H9 (cell line): ENCODE measurements around the gene GOT1. TPM values are rescaled to one million over a fixed set of nuclear protein-coding genes. Genes with fewer than 3 reads are reported as not detected.

Experiments used
- DNase-seq: peaks from one replicate; pipeline ENCODE4 v3.0.0-alpha.2; 2017
- H2AFZ ChIP-seq: one replicate; pipeline ENCODE4 v1.6.1; 2013; ENCODE audit warnings: mild to moderate bottlenecking, low read length, control low read depth, moderate library complexity
- H2AK5ac ChIP-seq: 2 replicates; pipeline ENCODE4 v1.6.1; 2013; ENCODE audit warnings: low read length, control low read depth, mixed read lengths; ENCODE audit not compliant: insufficient read length
- H2BK120ac ChIP-seq: one replicate; pipeline ENCODE4 v1.6.1; 2013; ENCODE audit warnings: low read depth, mild to moderate bottlenecking, low read length, control low read depth, inconsistent platforms; ENCODE audit not compliant: poor library complexity, severe bottlenecking
- H2BK12ac ChIP-seq: 2 replicates; pipeline ENCODE4 v1.6.1; 2013; ENCODE audit warnings: low read length, control low read depth, mixed read lengths, low read depth; ENCODE audit not compliant: insufficient read length
- H2BK15ac ChIP-seq: 2 replicates; pipeline ENCODE4 v1.6.1; 2013; ENCODE audit warnings: low read depth, low read length, control low read depth
- H2BK20ac ChIP-seq: one replicate; pipeline ENCODE4 v1.6.1; 2013; ENCODE audit warnings: low read depth, mild to moderate bottlenecking, low read length, control low read depth, inconsistent platforms; ENCODE audit not compliant: poor library complexity, severe bottlenecking
- H2BK5ac ChIP-seq: 2 replicates; pipeline ENCODE4 v1.6.1; 2013; ENCODE audit warnings: low read length, control low read depth, mixed read lengths; ENCODE audit not compliant: insufficient read length
- H3K14ac ChIP-seq: 2 replicates; pipeline ENCODE4 v1.6.1; 2013; ENCODE audit warnings: low read length, control low read depth; ENCODE audit not compliant: insufficient read depth
- H3K18ac ChIP-seq: 2 replicates; pipeline ENCODE4 v1.6.1; 2013; ENCODE audit warnings: low read depth, mild to moderate bottlenecking, mixed read lengths, low read length, control low read depth; ENCODE audit not compliant: insufficient read length
- H3K23ac ChIP-seq: 2 replicates; pipeline ENCODE4 v1.6.1; 2013; ENCODE audit warnings: low read length, control low read depth, mixed read lengths, low read depth; ENCODE audit not compliant: insufficient read length
- H3K23me2 ChIP-seq: 2 replicates; pipeline ENCODE4 v1.6.1; 2013; ENCODE audit warnings: low read depth, mild to moderate bottlenecking, mixed read lengths, low read length, control low read depth; ENCODE audit not compliant: insufficient read length, poor library complexity, severe bottlenecking
- H3K27ac ChIP-seq: 2 replicates; pipeline ENCODE4 v1.5.1; 2013; ENCODE audit warnings: low read length, control low read depth, mixed read lengths, low read depth; ENCODE audit not compliant: insufficient read length
- H3K27me3 ChIP-seq: 2 replicates; pipeline ENCODE4 v1.6.1; 2013; ENCODE audit warnings: low read length, control low read depth, inconsistent platforms; ENCODE audit not compliant: insufficient read depth
- H3K4ac ChIP-seq: 2 replicates; pipeline ENCODE4 v1.6.1; 2013; ENCODE audit warnings: low read depth, mild to moderate bottlenecking, control low read depth, inconsistent platforms, low read length, moderate library complexity
- H3K4me1 ChIP-seq: 2 replicates; pipeline ENCODE4 v1.6.1; 2013; ENCODE audit warnings: low read length, control low read depth, inconsistent platforms; ENCODE audit not compliant: insufficient read depth
- H3K4me2 ChIP-seq: 2 replicates; pipeline ENCODE4 v1.6.1; 2013; ENCODE audit warnings: low read length, control low read depth, mixed read lengths; ENCODE audit not compliant: insufficient read length, insufficient read depth
- H3K56ac ChIP-seq: 2 replicates; pipeline ENCODE4 v1.6.1; 2013; ENCODE audit warnings: low read depth, mild to moderate bottlenecking, mixed read lengths, low read length, control low read depth; ENCODE audit not compliant: insufficient read length
- H3K79me1 ChIP-seq: 2 replicates; pipeline ENCODE4 v1.6.1; 2013; ENCODE audit warnings: low read depth, mild to moderate bottlenecking, moderate library complexity, low read length, control low read depth, inconsistent platforms; ENCODE audit not compliant: insufficient read depth, poor library complexity, severe bottlenecking
- H3K79me2 ChIP-seq: 2 replicates; pipeline ENCODE4 v1.6.1; 2013; ENCODE audit warnings: low read length, control low read depth, inconsistent platforms; ENCODE audit not compliant: insufficient read depth
- H3K9ac ChIP-seq: 2 replicates; pipeline ENCODE4 v1.6.1; 2013; ENCODE audit warnings: low read length, control low read depth, mixed read lengths; ENCODE audit not compliant: insufficient read length; ENCODE audit errors: extremely low read depth
- H3K9me3 ChIP-seq: one replicate; pipeline ENCODE4 v1.6.1; 2013; ENCODE audit warnings: low read depth, low read length, inconsistent platforms; ENCODE audit not compliant: control insufficient read depth
- H3T11ph ChIP-seq: one replicate; pipeline ENCODE4 v1.6.1; 2013; ENCODE audit warnings: mild to moderate bottlenecking, low read length, control low read depth, inconsistent platforms
- H4K20me1 ChIP-seq: one replicate; pipeline ENCODE4 v1.6.1; 2013; ENCODE audit not compliant: control insufficient read depth, insufficient read length, insufficient read depth
- H4K5ac ChIP-seq: 2 replicates; pipeline ENCODE4 v1.6.1; 2013; ENCODE audit warnings: low read depth, mild to moderate bottlenecking, mixed read lengths, low read length, control low read depth; ENCODE audit not compliant: insufficient read length
- H4K8ac ChIP-seq: replicated peaks from 2 replicates; pipeline ENCODE4 v1.6.1; 2013; ENCODE audit warnings: low read length, control low read depth, mixed read lengths, low read depth; ENCODE audit not compliant: insufficient read length
- H4K91ac ChIP-seq: 2 replicates; pipeline ENCODE4 v1.6.1; 2013; ENCODE audit warnings: low read depth, mild to moderate bottlenecking, moderate library complexity, mixed read lengths, low read length, control low read depth; ENCODE audit not compliant: insufficient read length
- H3K27ac Mint-ChIP-seq, 3 experiments: 2 replicates in 2 of 3; 3 replicates in 1 of 3; pipeline ENCODE4 v1.8.0; 2020 to 2021; ENCODE audit warnings: mixed read lengths in 3 of 3, mild to moderate bottlenecking in 1 of 3, moderate library complexity in 1 of 3
- H3K27me3 Mint-ChIP-seq: 2 replicates; pipeline ENCODE4 v1.8.0; 2021; ENCODE audit warnings: low read depth, mild to moderate bottlenecking, moderate library complexity, mixed read lengths
- H3K36me3 Mint-ChIP-seq, 3 experiments: 2 replicates in 2 of 3; 3 replicates in 1 of 3; pipeline ENCODE4 v1.8.0; 2020 to 2021; ENCODE audit warnings: low read depth in 3 of 3, mixed read lengths in 3 of 3; ENCODE audit not compliant: insufficient read depth in 1 of 3
- H3K4me1 Mint-ChIP-seq, 2 experiments: 2 replicates each; pipeline ENCODE4 v1.8.0; 2020; ENCODE audit warnings: mixed read lengths in 2 of 2
- H3K4me3 Mint-ChIP-seq, 2 experiments: 2 replicates in 1 of 2; 3 replicates in 1 of 2; pipeline ENCODE4 v1.8.0; 2020 to 2021; ENCODE audit warnings: mild to moderate bottlenecking in 2 of 2, mixed read lengths in 2 of 2, moderate library complexity in 1 of 2
- H3K9me3 Mint-ChIP-seq, 2 experiments: 2 replicates in 1 of 2; 3 replicates in 1 of 2; pipeline ENCODE4 v1.8.0; 2020; ENCODE audit warnings: mild to moderate bottlenecking in 2 of 2, mixed read lengths in 2 of 2, moderate library complexity in 1 of 2
- CTCF ChIP-seq: fragments of 200-600 bp; sonication (generic); conservative IDR thresholded peaks from 3 replicates; pipeline ENCODE4 v1.8.0; 2021; ENCODE audit warnings: antibody characterized with exemption, mild to moderate bottlenecking
- WGBS: extraction: QIAGEN DNeasy Blood & Tissue Kit; methylation state at CpG from one replicate; pipeline ENCODE4 v1.1.7; 2013; ENCODE audit warnings: missing lambda C conversion rate, low lambda C conversion rate, mixed read lengths; ENCODE audit not compliant: insufficient read length; ENCODE audit errors: extremely low coverage; 5-methylcytosine and 5-hydroxymethylcytosine counted together
- total RNA-seq: library from RNA; stranded (reverse); gene quantifications from 2 replicates; pipeline ENCODE4 v1.2.1, GENCODE V29; 2021

The GOT1 gene
- total RNA-seq, 1 experiment from 2014 or later: 43.3 TPM

GRCh38 chr10:99353182-99353581, 77.2 kb downstream of the GOT1 start:
- Mint-ChIP-seq H3K9me3 (no peaks in the 10 kb centered on the region), H3K27me3 (peaks cover 41% of the 10 kb centered on the region), H3K36me3 (no peaks in the 10 kb centered on the region), H3K4me3 (no peak overlapping the region), H3K27ac (no peak overlapping the region), H3K4me1 (peaks cover 12% of the 10 kb centered on the region in 2 experiments)
- no peaks in the 10 kb centered on the region for H4K20me1 ChIP-seq
- H3K4me2 ChIP-seq: no peak overlapping the region
- no peak overlapping the region for H3T11ph ChIP-seq
- H4K5ac ChIP-seq: no peak overlapping the region
- no peak overlapping the region for H2BK120ac ChIP-seq
- H3K18ac ChIP-seq: no peak overlapping the region
- H2BK20ac ChIP-seq: no peak overlapping the region
- H3K14ac ChIP-seq: no peak overlapping the region; the same call in 1 of the 2 replicates
- H3K79me1 ChIP-seq: no peaks in the 10 kb centered on the region
- H2BK5ac ChIP-seq: no peak overlapping the region
- no peak overlapping the region for H4K8ac ChIP-seq
- no peak overlapping the region for H3K23ac ChIP-seq
- no peak overlapping the region for H4K91ac ChIP-seq
- no peaks in the 10 kb centered on the region for H3K27me3 ChIP-seq
- H3K9me3 ChIP-seq: no peaks in the 10 kb centered on the region
- WGBS: no CpG with 5 or more reads among the region's 1 CpG
- DNase-seq: no peak
- no peaks in the 10 kb centered on the region for H3K79me2 ChIP-seq
- H3K4me1 ChIP-seq: peaks cover 7% of the 10 kb centered on the region; the same call in 1 of the 2 replicates
- H3K23me2 ChIP-seq: no peaks in the 10 kb centered on the region
- no peak overlapping the region for H3K27ac ChIP-seq
- H2BK12ac ChIP-seq: no peak overlapping the region
- TF ChIP-seq CTCF: no peak
- H2BK15ac ChIP-seq: no peak overlapping the region
- H3K56ac ChIP-seq: no peak overlapping the region
- no peak overlapping the region for H3K4ac ChIP-seq
- no peak overlapping the region for H2AK5ac ChIP-seq
- H3K9ac ChIP-seq: no peak overlapping the region
- no peak overlapping the region for H2AFZ ChIP-seq
